ENCODE results near the gene SEH1L.

The SEH1L gene

GRCh38 chr18:13032173-13032572 is 84.4 kb downstream of the SEH1L start:
- DNase-seq (ENCODE audit: extremely low read depth in 1 of 2, low read depth in 1 of 2) = no peak

GRCh38 chr18:13035249-13035914 is 87.6 kb downstream of the SEH1L start:
- DNase-seq (ENCODE audit: extremely low read depth in 1 of 2, low read depth in 1 of 2) = no peak

- no peak for DNase-seq (ENCODE audit: extremely low read depth in 1 of 2, low read depth in 1 of 2)
Measured at GRCh38 chr18:13036622-13037320, 89.0 kb downstream of the SEH1L start.
